Activated T-helper 2 cell treated with anti-CD3 and anti-CD28 coated beads, Interferon-gamma antibody, Interleukin-2, Interleukin-4, amounts not matched to agents 10 μg/mL and 5 μg/mL and 100 μg/mL, durations not matched to agents 14 hours and 24 hours and 36 hours (primary cell): ENCODE measurements around the gene EFNA1. TPM values are rescaled to one million over a fixed set of nuclear protein-coding genes. Genes with fewer than 3 reads are reported as not detected.

ENCODE experiments used
- DNase-seq: peaks from one replicate; pipeline ENCODE4 v3.0.0; 2021; ENCODE audit warnings: low spot score
- H3K27ac Mint-ChIP-seq: one replicate; pipeline ENCODE4 v1.8.0; 2021; ENCODE audit warnings: mixed read lengths
- H3K27me3 Mint-ChIP-seq: one replicate; pipeline ENCODE4 v1.8.0; 2021; ENCODE audit warnings: low read depth, mixed read lengths
- H3K36me3 Mint-ChIP-seq: one replicate; pipeline ENCODE4 v1.8.0; 2021; ENCODE audit warnings: low read depth, mixed read lengths
- H3K4me1 Mint-ChIP-seq: one replicate; pipeline ENCODE4 v1.8.0; 2021; ENCODE audit warnings: low read depth, mixed read lengths
- H3K4me3 Mint-ChIP-seq: one replicate; pipeline ENCODE4 v1.8.0; 2021; ENCODE audit warnings: low read depth, mild to moderate bottlenecking, moderate library complexity, mixed read lengths
- H3K9me3 Mint-ChIP-seq: one replicate; pipeline ENCODE4 v1.8.0; 2021; ENCODE audit warnings: mixed read lengths
- intact Hi-C: fragments of 100-400 bp; cut with micrococcal nuclease; formaldehyde crosslinking; loops from one replicate; pipeline ENCODE4 v1.15.1; 2023
- total RNA-seq: library from RNA; stranded (reverse); gene quantifications from 2 replicates; pipeline ENCODE4 v1.2.3, GENCODE V29; 2022

EFNA1 gene
- total RNA-seq, 1 donor from 2014 or later = 0.39 TPM

DNA sequence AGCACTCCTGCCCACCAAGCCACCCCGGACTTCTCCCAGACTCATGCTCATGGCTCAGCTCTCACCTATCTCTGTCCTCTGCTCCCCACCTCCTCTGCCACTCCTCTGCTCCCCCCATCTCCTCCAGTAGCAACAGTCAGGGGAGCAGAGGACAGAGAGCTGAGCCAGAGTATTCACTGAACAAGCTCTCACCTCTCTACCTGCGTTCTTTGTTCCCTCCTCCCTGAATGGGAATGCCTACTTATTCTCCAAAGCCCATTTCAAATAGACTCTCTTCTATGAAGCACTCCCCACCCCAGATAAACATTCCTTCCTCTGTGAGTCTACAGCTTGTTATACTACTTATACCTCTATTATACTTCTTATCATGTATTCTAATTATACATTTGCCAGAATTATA is 6.4 kb upstream of the EFNA1 start:
- H3K9me3 Mint-ChIP-seq = no peaks in the 10 kb centered on the region
- no peak overlapping the region for H3K4me3 Mint-ChIP-seq
- H3K36me3 Mint-ChIP-seq = no peaks in the 10 kb centered on the region
- DNase-seq = no peak
- no peaks in the 10 kb centered on the region for H3K4me1 Mint-ChIP-seq
- no peak overlapping the region for H3K27ac Mint-ChIP-seq
- intact Hi-C loops = no loop called here
- H3K27me3 Mint-ChIP-seq = peaks cover 31% of the 10 kb centered on the region

DNA sequence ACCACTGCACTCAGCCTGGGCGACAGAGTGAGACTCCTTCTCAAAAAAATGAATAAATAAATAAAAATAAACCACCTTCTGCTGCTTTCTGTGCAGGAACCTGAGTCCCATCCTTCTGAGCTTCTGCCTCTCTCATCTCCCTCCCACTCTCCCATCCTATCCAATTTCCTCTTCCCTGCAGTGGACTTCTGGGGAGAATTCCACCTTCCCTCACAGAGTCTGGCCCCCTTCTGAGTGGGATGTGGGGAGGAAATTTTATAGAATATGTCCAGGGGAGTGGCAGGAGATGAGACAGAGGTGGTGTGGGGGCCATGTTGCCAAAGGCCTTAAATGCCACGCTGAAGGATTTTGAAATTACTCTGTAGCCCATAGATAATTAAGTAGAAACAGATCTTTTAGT is 5.4 kb upstream of the EFNA1 start:
- Mint-ChIP-seq H3K9me3 (no peaks in the 10 kb centered on the region), H3K4me1 (peaks cover 7% of the 10 kb centered on the region), H3K36me3 (no peaks in the 10 kb centered on the region), H3K27ac (no peak overlapping the region), H3K27me3 (peaks cover 39% of the 10 kb centered on the region), H3K4me3 (no peak overlapping the region)
- intact Hi-C loops = no loop called here
- no peak for DNase-seq

DNA sequence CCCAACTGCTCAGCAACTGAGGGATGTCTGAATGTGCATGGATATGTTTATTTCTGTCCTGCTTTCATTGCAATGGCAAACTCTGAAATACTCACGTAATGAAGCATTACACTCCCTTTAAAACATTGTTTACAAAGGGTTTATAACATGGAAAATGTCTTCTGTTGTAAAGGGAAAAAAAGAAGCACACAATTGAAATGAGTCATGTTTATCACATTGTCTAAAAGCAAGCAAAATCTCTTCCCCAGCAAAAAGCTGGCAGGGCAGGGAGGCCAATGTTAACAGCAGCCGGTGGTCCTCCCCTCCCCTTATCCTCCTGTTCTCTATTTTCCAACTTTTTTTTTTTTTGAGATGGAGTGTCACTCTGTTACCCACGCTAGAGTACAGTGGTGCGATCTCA is 3.9 kb upstream of the EFNA1 start:
- no peaks in the 10 kb centered on the region for H3K9me3 Mint-ChIP-seq
- no peak overlapping the region for H3K4me3 Mint-ChIP-seq
- no peak overlapping the region for H3K27ac Mint-ChIP-seq
- intact Hi-C loops = no loop called here
- no peaks in the 10 kb centered on the region for H3K36me3 Mint-ChIP-seq
- peaks cover 18% of the 10 kb centered on the region for H3K4me1 Mint-ChIP-seq
- peaks cover 52% of the 10 kb centered on the region for H3K27me3 Mint-ChIP-seq
- no peak for DNase-seq

DNA sequence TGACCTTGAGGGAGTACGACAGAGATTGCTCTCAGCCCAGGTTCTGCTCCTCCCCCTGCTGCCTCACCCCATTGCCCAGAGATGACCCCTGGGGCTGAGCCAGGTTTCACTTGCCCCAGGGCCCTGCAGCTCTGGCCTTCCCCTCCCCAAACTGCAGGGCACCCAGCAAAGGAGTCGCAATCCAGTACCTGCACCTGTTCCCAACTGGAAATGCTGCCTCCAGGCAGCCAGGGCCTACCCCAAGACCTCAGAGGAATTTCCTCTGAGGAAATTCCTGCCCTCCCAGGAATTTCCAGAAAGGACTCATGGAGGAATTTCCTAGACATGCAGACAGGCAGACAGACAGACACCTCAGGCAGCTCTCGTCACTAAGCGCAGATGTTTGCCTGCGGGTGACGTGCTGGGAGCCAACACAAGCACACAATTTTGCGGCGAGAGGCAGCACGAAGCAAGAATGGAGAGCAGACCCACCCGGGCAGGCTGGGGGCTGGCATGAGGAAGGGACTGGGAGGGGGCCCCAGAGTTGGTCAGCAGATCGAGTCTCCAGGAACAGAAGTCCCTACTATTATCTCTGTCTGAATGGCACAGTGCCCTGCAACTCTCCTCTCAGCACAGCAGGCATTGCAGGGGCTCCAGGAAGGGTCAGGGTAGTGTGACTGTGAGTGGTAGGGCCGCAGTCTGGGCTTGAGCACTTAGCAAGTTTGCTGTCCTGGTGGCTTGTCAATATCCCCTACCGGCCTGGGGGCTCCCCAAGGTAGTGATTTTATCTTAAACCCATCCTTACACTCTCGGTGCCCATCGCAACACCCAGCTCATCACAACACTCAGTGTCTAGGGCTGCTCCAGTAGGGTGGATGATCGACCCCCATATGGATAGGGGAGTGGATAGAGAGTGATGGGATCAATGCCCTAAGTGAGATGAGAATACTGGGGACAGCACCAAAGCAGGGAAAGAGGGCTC is 2.9 kb upstream of the EFNA1 start:
- Mint-ChIP-seq H3K4me1 (peaks cover 18% of the 10 kb centered on the region), H3K36me3 (no peaks in the 10 kb centered on the region), H3K27ac (no peak overlapping the region), H3K4me3 (no peak overlapping the region), H3K9me3 (no peaks in the 10 kb centered on the region), H3K27me3 (peaks cover 55% of the 10 kb centered on the region)
- intact Hi-C loops = no loop called here
- DNase-seq = no peak

DNA sequence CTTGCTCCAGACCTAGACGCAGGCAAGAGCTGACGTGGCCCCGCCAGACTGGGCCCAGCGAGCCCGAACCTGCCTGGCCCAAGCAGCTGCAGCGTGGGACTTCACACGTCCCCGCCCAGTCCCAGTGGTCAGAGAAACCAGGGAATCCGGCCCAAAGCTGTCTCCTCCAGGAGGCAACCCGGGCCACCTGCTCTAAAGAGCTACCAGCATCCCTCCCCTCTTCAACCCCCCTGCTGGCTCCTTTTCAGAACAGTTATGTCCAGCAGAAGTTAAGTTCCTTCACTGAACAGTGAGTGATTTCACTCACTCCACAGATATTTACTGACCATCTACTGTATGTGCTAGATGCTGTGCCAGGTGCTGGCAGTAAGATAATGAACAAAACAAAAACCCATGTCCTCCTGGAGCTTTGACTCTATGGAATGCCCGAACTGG is 2.1 kb upstream of the EFNA1 start:
- no peak for DNase-seq
- Mint-ChIP-seq H3K27ac (no peak overlapping the region), H3K27me3 (peaks cover 53% of the 10 kb centered on the region), H3K36me3 (no peaks in the 10 kb centered on the region), H3K9me3 (no peaks in the 10 kb centered on the region), H3K4me3 (no peak overlapping the region), H3K4me1 (peaks cover 18% of the 10 kb centered on the region)
- intact Hi-C loops = no loop called here

DNA sequence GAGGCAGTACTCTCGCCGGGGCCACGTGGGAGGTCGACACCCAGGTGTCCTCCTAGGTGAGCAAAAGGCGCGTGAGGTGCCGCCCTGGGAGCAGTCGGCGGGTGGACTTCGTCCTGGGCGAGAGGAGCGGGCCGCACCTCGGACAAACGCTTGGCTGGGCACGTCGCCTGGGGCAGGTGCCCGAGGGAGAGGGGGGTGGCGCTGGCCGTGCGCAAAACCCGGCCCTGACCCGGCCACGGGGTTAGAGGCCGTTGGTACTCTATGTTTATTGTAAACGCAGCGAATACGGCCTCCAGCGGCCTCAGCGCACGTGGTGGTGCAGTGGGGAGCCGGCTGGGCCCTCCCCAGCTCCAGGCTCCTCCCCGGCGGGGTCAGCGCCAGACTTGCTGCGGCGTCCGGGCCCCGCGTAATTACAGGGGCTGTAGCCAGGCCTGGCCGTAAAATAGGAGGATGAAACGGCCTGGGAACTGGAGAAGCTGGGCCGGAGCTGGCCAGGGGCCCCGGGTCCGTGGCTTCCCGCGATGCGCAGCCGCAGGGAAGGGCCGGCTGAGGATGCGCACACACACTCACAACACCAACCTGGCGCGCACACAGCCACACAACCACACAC is 1.6 kb upstream of the EFNA1 start:
- no peak overlapping the region for H3K27ac Mint-ChIP-seq
- H3K9me3 Mint-ChIP-seq = no peaks in the 10 kb centered on the region
- peaks cover 55% of the 10 kb centered on the region for H3K27me3 Mint-ChIP-seq
- intact Hi-C loops = no loop called here
- DNase-seq = no peak
- H3K4me1 Mint-ChIP-seq = peaks cover 18% of the 10 kb centered on the region
- no peak overlapping the region for H3K4me3 Mint-ChIP-seq
- H3K36me3 Mint-ChIP-seq = no peaks in the 10 kb centered on the region

DNA sequence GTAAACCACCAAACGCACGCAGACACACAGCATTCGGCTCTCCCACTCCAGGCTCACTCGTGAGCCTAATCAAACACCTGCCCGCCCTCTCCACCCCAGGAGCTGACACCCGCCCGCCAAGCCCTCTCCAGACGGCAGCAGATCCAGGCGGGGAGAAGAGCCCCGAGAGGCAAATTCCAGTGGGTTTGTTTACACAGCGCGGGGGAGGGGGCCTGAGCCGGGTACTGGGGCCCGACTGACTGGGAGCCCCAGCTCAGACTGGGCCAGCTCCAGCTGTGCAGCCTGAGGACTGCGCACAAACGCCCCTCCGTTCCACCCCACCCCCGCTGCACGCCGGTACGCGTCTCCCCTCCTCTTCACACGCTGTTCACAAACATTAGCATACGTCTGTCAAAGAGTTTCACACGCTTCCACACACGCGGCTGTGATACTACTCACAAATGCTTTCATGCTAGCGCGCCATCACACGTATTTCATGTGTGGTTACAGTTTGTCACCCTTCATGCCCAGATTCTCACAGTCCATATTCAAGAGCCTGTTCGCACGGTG is 1.0 kb upstream of the EFNA1 start:
- no peak overlapping the region for H3K27ac Mint-ChIP-seq
- intact Hi-C loops = no loop called here
- peak overlapping the region; percentile 75 for H3K4me3 Mint-ChIP-seq
- peaks cover 18% of the 10 kb centered on the region for H3K4me1 Mint-ChIP-seq
- peaks cover 51% of the 10 kb centered on the region for H3K27me3 Mint-ChIP-seq
- no peaks in the 10 kb centered on the region for H3K36me3 Mint-ChIP-seq
- no peaks in the 10 kb centered on the region for H3K9me3 Mint-ChIP-seq
- no peak for DNase-seq

DNA sequence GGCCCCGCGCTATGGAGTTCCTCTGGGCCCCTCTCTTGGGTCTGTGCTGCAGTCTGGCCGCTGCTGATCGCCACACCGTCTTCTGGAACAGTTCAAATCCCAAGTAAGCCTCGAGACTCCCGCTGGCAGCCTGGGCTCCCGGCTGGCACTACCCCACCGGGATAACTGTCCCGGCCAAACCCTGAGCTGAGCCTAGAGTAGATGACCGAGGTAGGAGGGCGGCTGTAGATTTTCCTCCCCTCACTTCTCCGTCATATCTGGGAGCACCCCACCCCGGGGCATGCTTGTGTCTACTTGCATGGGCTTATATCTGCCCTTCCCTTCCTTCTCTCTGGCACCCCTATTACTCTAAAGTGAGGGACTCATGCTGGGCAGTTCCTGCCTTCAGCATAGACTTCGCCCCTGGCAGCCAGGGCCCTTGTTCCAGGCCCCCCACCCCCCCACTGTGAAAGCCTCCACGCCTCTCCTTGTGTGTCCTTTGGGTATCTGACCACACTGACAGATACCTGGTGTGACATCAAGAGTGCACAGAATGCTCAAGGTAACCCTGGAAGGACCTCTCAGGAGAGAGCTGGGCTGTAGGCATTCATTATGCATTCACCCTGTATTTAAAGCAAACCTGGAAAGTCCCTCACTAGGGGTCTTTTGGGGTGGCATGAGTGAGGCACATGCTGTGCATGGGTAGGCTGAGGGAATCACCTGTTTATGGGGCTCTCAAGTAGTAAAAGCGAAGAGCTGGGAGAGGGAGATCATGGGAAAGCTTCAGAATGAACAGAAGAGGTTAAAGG is 485 bp downstream of the EFNA1 start:
- intact Hi-C loops = no loop called here
- H3K36me3 Mint-ChIP-seq = no peaks in the 10 kb centered on the region
- peak overlapping the region; percentile 36 for H3K27ac Mint-ChIP-seq
- H3K4me3 Mint-ChIP-seq = peak overlapping the region; percentile 65
- DNase-seq = no peak
- H3K4me1 Mint-ChIP-seq = peaks cover 18% of the 10 kb centered on the region
- H3K9me3 Mint-ChIP-seq = no peaks in the 10 kb centered on the region
- H3K27me3 Mint-ChIP-seq = peaks cover 45% of the 10 kb centered on the region

DNA sequence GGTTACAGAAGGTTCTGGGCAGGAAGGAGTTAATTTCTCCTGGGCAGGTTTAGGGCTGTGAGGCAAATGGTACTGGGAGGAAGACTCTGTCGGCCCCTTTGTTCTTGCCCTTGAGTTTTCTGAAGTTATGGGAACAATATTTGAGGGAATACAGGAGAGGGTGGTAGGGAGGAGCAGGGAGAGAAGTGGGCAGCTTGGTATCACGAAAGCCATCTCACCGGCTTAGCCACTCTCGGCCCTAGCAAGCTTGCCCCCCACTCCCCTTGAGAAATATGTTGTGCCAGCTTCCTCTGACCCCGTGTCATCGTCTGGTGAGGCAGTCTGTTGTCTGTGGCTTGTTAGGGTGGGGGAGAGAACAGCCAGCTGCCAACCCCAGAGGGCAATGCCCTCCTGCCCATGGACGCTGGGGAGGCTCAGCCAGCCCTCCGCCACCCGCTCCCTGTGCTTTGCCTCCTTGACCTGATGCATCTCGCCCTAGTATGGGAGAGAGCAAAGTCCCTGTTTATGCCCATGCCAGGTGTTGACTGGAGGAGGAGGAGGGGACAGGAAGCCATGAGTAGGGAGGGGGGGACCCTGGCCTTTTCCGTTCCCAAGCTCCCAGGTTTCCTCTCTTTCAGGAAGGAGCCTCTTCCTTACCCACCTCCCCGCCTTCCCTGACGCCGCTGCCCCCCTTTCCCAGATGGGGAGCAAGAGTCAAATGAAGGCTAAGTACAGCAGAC is 1.2 kb downstream of the EFNA1 start:
- no peak overlapping the region for H3K4me3 Mint-ChIP-seq
- H3K36me3 Mint-ChIP-seq = no peaks in the 10 kb centered on the region
- intact Hi-C loops = no loop called here
- peaks cover 18% of the 10 kb centered on the region for H3K4me1 Mint-ChIP-seq
- no peaks in the 10 kb centered on the region for H3K9me3 Mint-ChIP-seq
- peaks cover 44% of the 10 kb centered on the region for H3K27me3 Mint-ChIP-seq
- no peak for DNase-seq
- H3K27ac Mint-ChIP-seq = no peak overlapping the region

DNA sequence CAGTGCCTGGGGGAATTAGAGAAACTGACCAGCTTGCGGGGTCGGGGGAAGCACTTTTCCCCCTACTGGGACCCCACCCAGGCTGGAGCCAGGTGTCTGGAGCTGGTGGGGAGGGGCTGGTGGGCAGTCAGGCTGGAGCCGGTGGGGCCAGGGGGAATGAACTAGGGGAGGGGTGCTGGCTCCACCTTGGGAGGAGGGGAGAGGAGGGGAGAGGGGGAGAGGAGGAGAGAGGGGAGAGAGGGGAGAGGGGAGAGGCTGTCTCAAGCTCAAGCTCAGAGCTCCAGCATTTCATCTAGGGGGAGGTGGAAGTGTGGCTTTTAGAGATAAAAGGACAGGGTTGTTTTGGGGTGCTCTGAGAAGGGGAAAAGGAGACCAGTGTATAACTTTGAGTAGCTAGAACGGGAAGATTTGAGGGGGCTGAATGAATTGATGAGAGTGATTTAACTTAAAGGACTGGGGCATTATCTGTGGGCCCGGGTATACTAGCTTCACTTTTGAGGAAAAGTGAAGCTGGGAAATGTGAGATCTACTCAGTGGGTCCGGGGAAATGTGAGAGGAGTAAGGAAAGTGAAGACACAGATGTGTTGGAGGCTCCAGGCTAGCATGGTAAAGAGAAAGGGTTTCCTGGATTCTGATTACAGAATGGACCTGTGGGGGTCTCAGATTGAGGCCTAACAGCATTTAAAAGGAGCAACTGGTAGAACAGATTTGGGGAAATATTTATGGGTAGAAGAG is 2.8 kb downstream of the EFNA1 start:
- Mint-ChIP-seq H3K4me3 (no peak overlapping the region), H3K36me3 (peaks cover 5% of the 10 kb centered on the region), H3K4me1 (peaks cover 27% of the 10 kb centered on the region), H3K27me3 (peaks cover 34% of the 10 kb centered on the region), H3K27ac (no peak overlapping the region), H3K9me3 (no peaks in the 10 kb centered on the region)
- no peak for DNase-seq
- intact Hi-C loops = no loop called here

DNA sequence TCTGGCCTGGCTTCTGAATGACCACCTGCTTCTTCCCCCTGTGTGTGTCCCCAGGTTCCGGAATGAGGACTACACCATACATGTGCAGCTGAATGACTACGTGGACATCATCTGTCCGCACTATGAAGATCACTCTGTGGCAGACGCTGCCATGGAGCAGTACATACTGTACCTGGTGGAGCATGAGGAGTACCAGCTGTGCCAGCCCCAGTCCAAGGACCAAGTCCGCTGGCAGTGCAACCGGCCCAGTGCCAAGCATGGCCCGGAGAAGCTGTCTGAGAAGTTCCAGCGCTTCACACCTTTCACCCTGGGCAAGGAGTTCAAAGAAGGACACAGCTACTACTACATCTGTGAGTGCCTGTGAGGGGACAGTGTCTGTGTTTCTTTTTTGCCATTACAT is 3.6 kb downstream of the EFNA1 start:
- DNase-seq = no peak
- H3K27ac Mint-ChIP-seq = no peak overlapping the region
- peaks cover 31% of the 10 kb centered on the region for H3K27me3 Mint-ChIP-seq
- intact Hi-C loops = no loop called here
- H3K4me1 Mint-ChIP-seq = peaks cover 27% of the 10 kb centered on the region
- peaks cover 8% of the 10 kb centered on the region for H3K36me3 Mint-ChIP-seq
- no peaks in the 10 kb centered on the region for H3K9me3 Mint-ChIP-seq
- H3K4me3 Mint-ChIP-seq = no peak overlapping the region

DNA sequence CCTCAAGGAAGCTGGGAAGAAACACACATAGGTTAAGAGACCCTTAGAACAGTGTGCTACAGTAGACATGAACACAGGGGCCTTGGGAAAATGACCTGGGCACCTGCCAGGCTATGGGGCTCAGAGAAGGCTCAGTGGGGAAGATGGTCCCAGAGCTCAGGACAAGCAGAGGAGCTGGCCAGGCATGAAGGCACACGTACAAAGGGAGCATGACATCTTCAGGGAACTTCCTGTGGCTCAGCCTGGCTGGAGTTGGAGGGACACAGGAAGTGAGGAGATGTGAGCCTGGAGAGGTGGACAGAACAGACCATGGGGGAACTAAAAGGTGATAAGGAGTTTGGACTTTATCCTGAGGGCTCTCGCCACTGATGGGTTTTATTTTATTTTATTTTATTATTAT is 4.2 kb downstream of the EFNA1 start:
- DNase-seq = no peak
- Mint-ChIP-seq H3K4me1 (peaks cover 26% of the 10 kb centered on the region), H3K27ac (no peak overlapping the region), H3K9me3 (no peaks in the 10 kb centered on the region), H3K4me3 (no peak overlapping the region), H3K27me3 (peaks cover 25% of the 10 kb centered on the region), H3K36me3 (peaks cover 8% of the 10 kb centered on the region)
- intact Hi-C loops = no loop called here
